B cell (primary cell): ENCODE measurements around the gene OR1J4. TPM values are rescaled to one million over a fixed set of nuclear protein-coding genes. Genes with fewer than 3 reads are reported as not detected.

Experiments
- ATAC-seq: fragments of 200-7000 bp; cut with Tn5 transposase; one replicate; pipeline ENCODE4 v1.10.0; 2021; ENCODE audit warnings: low read depth, mild to moderate bottlenecking, moderate number of reproducible peaks, moderate library complexity
- CTCF ChIA-PET: fragments of 350-600 bp; sonication (Branson Sonifier 250); formaldehyde crosslinking; loops from one replicate; lab custom pipeline; 2021; ENCODE audit warnings: antibody characterized with exemption, inconsistent platforms; lab: Charles Lee
- POLR2A ChIA-PET: fragments of 350-600 bp; sonication (Branson Sonifier 250); formaldehyde crosslinking; loops from one replicate; lab custom pipeline; 2021; ENCODE audit warnings: antibody characterized with exemption; lab: Charles Lee
- DNase-seq: peaks from one replicate; pipeline ENCODE4 v3.0.0; 2013
- H2AFZ ChIP-seq: 2 replicates; pipeline ENCODE4 v1.6.1; 2012; ENCODE audit warnings: mild to moderate bottlenecking, low read depth, low read length; ENCODE audit not compliant: insufficient read depth, poor library complexity, severe bottlenecking
- H3K27ac ChIP-seq, 2 donors: 1 replicate in 1 of 2; 2 replicates in 1 of 2; pipeline ENCODE4 v1.5.1; 2012 to 2013; ENCODE audit warnings: low read length in 2 of 2, mild to moderate bottlenecking in 2 of 2, moderate library complexity in 1 of 2
- H3K27me3 ChIP-seq, 4 experiments: fragments of 200-600 bp in 1 of 4; sonication (generic) in 1 of 4; replicated peaks in 1 of 4; 1 replicate in 2 of 4; 2 replicates in 2 of 4; pipeline versions ENCODE4 v1.6.1 to v1.7.0; 2013 to 2016; ENCODE audit warnings: low read length in 3 of 4, mild to moderate bottlenecking in 2 of 4, mixed read lengths in 1 of 4, moderate library complexity in 1 of 4; ENCODE audit not compliant: insufficient read depth in 4 of 4, control insufficient read depth in 3 of 4; ENCODE audit errors: control extremely low read depth in 1 of 4
- H3K36me3 ChIP-seq, 2 experiments: replicated peaks in 1 of 2; 1 replicate in 1 of 2; 2 replicates in 1 of 2; pipeline versions ENCODE4 v1.6.1 to v1.7.1; 2013; ENCODE audit warnings: low read length in 1 of 2; ENCODE audit not compliant: insufficient read depth in 2 of 2, control insufficient read depth in 1 of 2; ENCODE audit errors: control extremely low read depth in 1 of 2, extremely low read depth in 1 of 2
- H3K4me1 ChIP-seq, 2 donors: fragments of 200-600 bp in 1 of 2; sonication (generic) in 1 of 2; 1 replicate in 1 of 2; 2 replicates in 1 of 2; pipeline versions ENCODE4 v1.5.1 to v1.6.1; 2013 to 2017; ENCODE audit warnings: low read length in 2 of 2; ENCODE audit not compliant: control insufficient read depth in 2 of 2, insufficient read depth in 2 of 2
- H3K4me2 ChIP-seq: replicated peaks from 2 replicates; pipeline ENCODE3; 2012; ENCODE audit warnings: mild to moderate bottlenecking, low read depth, low read length; ENCODE audit not compliant: poor library complexity, severe bottlenecking
- H3K4me3 ChIP-seq, 5 experiments: fragments of 200-600 bp in 1 of 5; sonication (generic) in 1 of 5; 1 replicate in 3 of 5; 2 replicates in 2 of 5; pipeline versions ENCODE4 v1.5.1 to v1.7.0; 2011 to 2016; ENCODE audit warnings: low read length in 4 of 5, mild to moderate bottlenecking in 4 of 5, low read depth in 2 of 5, control low read depth in 1 of 5, moderate library complexity in 1 of 5; ENCODE audit not compliant: insufficient read depth in 1 of 5; ENCODE audit errors: control extremely low read depth in 1 of 5, extremely low read depth in 1 of 5
- H3K79me2 ChIP-seq: fragments of 200-600 bp; sonication (generic); one replicate; pipeline ENCODE4 v1.6.0; 2016; ENCODE audit warnings: low read length; ENCODE audit not compliant: control insufficient read depth, insufficient read depth
- H3K9ac ChIP-seq: fragments of 200-600 bp; sonication (generic); 2 replicates; pipeline ENCODE4 v1.6.1; 2017; ENCODE audit warnings: mild to moderate bottlenecking, low read length, moderate library complexity
- H3K9me3 ChIP-seq, 3 donors: one replicate each; pipeline versions ENCODE4 v1.6.1 to v1.7.1; 2013; ENCODE audit warnings: low read length in 2 of 3; ENCODE audit not compliant: control insufficient read depth in 2 of 3, insufficient read depth in 1 of 3; ENCODE audit errors: control extremely low read depth in 1 of 3
- H4K20me1 ChIP-seq: 2 replicates; pipeline ENCODE4 v1.6.0; 2012; ENCODE audit warnings: mild to moderate bottlenecking, low read length; ENCODE audit not compliant: insufficient read depth, control insufficient read depth, poor library complexity, severe bottlenecking
- H3K27ac Mint-ChIP-seq: one replicate; pipeline ENCODE4 v1.8.0; 2021; ENCODE audit warnings: mixed read lengths
- H3K27me3 Mint-ChIP-seq: one replicate; pipeline ENCODE4 v1.8.0; 2021; ENCODE audit warnings: mixed read lengths
- H3K4me1 Mint-ChIP-seq: one replicate; pipeline ENCODE4 v1.8.0; 2021; ENCODE audit warnings: mixed read lengths
- H3K4me3 Mint-ChIP-seq: one replicate; pipeline ENCODE4 v1.8.0; 2021; ENCODE audit warnings: mixed read lengths
- H3K9me3 Mint-ChIP-seq: one replicate; pipeline ENCODE4 v1.8.0; 2022; ENCODE audit warnings: mixed read lengths; ENCODE audit not compliant: insufficient read depth
- EZH2 ChIP-seq: IDR thresholded peaks from 2 replicates; pipeline ENCODE4 v1.6.1; 2012; ENCODE audit warnings: borderline replicate concordance, low read depth, mild to moderate bottlenecking, moderate library complexity, low read length; ENCODE audit not compliant: insufficient read depth, poor library complexity, severe bottlenecking
- WGBS: methylation state at CpG from one replicate; pipeline ENCODE4 v1.1.5; 2013; ENCODE audit warnings: missing lambda C conversion rate; ENCODE audit not compliant: insufficient coverage; 5-methylcytosine and 5-hydroxymethylcytosine counted together
- intact Hi-C: fragments of 100-400 bp; cut with micrococcal nuclease; formaldehyde crosslinking; loops from one replicate; pipeline ENCODE4 v1.10.0; 2022
- polyA plus RNA-seq: library from polyadenylated mRNA; depleted of rRNA; stranded (reverse); fragments of >200 nt; gene quantifications from 2 replicates; pipeline ENCODE4 v1.2.3, GENCODE V29; 2012
- total RNA-seq, 2 donors: library from RNA; stranded (reverse); fragments of 120-200 nt in 1 of 2; gene quantifications; 1 replicate in 1 of 2; 2 replicates in 1 of 2; pipeline versions ENCODE4 v1.2.3 to v1.2.4, GENCODE V29; 2013 to 2022
- TF ChIP-seq, protein P1 (sequence below): fragments of 200-600 bp; IDR thresholded peaks from one replicate; pipeline ENCODE4 v1.8.0; 2022; ENCODE audit warnings: antibody characterized with exemption, mild to moderate bottlenecking

Gene OR1J4
- total and polyA plus RNA-seq, 2 donors (not counting 1 experiment from before 2014, with no cell fraction given): not detected

DNA sequence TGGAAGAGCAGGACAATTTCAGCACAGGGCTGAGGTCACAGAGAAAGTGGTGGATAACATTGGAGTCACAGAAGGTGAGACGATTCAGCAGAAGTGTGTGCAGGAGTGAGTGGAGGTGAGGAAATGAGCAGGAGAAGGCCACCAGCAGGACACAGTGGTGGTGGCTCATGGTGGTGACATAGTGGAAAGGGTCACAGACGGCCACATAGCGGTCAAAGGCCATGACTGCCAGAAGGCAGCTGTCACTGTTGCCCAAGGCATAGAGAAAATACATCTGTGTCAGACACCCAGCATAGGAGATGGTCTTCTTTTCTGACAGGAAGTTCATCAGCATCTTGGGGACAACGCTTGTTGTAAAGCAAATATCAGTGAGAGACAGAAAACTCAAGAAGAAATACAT, 49.0 kb downstream of the OR1J4 start:
- Histone ChIP-seq H3K27me3 (peaks cover 0 to 5% (median 2%) of the 10 kb centered on the region in 4 experiments), H3K79me2 (no peaks in the 10 kb centered on the region), H3K4me2 (no peak overlapping the region), H3K9me3 (peaks cover 0 to 3% (median 0%) of the 10 kb centered on the region in 3 donors), H3K4me3 (no peak overlapping the region), H3K36me3 (no peaks in the 10 kb centered on the region), H3K9ac (no peak overlapping the region), H3K27ac (no peak overlapping the region), H4K20me1 (no peaks in the 10 kb centered on the region), H2AFZ (no peak overlapping the region), H3K4me1 (no peaks in the 10 kb centered on the region)
- Mint-ChIP-seq H3K4me1 (no peaks in the 10 kb centered on the region), H3K4me3 (no peak overlapping the region), H3K27me3 (peaks cover 33% of the 10 kb centered on the region), H3K27ac (no peak overlapping the region), H3K9me3 (peaks cover 2% of the 10 kb centered on the region)
- ChIA-PET CTCF (no interaction called here), POLR2A (no interaction called here)
- no peak for TF ChIP-seq EZH2
- TF ChIP-seq, protein P1, sequence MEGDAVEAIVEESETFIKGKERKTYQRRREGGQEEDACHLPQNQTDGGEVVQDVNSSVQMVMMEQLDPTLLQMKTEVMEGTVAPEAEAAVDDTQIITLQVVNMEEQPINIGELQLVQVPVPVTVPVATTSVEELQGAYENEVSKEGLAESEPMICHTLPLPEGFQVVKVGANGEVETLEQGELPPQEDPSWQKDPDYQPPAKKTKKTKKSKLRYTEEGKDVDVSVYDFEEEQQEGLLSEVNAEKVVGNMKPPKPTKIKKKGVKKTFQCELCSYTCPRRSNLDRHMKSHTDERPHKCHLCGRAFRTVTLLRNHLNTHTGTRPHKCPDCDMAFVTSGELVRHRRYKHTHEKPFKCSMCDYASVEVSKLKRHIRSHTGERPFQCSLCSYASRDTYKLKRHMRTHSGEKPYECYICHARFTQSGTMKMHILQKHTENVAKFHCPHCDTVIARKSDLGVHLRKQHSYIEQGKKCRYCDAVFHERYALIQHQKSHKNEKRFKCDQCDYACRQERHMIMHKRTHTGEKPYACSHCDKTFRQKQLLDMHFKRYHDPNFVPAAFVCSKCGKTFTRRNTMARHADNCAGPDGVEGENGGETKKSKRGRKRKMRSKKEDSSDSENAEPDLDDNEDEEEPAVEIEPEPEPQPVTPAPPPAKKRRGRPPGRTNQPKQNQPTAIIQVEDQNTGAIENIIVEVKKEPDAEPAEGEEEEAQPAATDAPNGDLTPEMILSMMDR: no peak
- ATAC-seq (no peak), DNase-seq (no peak)
- WGBS: 90% methylated on average over 4 of the region's 4 CpGs
- intact Hi-C loops: no loop called here

Other genes with a start within 250 kb of the OR1J4 start
- 9.5 and 10.4 TPM in 2 replicates for gene PTGS1, start 148.1 kb upstream of the OR1J4 start, total RNA-seq
- 14.6 and 15.3 TPM in 2 replicates for gene PTGS1, start 148.1 kb upstream of the OR1J4 start, polyA plus RNA-seq
- not detected in 2 replicates for gene OR1J1, start 41.2 kb upstream of the OR1J4 start, total RNA-seq
- gene OR1J1, start 41.2 kb upstream of the OR1J4 start, polyA plus RNA-seq: not detected in 2 replicates
- not detected in 2 replicates for gene OR1J2, start 8.3 kb upstream of the OR1J4 start, total RNA-seq
- not detected in 2 replicates for gene OR1J2, start 8.3 kb upstream of the OR1J4 start, polyA plus RNA-seq
- gene OR1N1, start 8.2 kb downstream of the OR1J4 start, total RNA-seq: not detected in 2 replicates
- not detected in 2 replicates for gene OR1N1, start 8.2 kb downstream of the OR1J4 start, polyA plus RNA-seq
- gene OR1N2, start 34.0 kb downstream of the OR1J4 start, total RNA-seq: not detected in 2 replicates
- not detected in 2 replicates for gene OR1N2, start 34.0 kb downstream of the OR1J4 start, polyA plus RNA-seq
- not detected in 2 replicates for gene OR1L8, start 64.2 kb downstream of the OR1J4 start, total RNA-seq
- 0.17 TPM in 1 of 2 replicates, not detected in the other for gene OR1L8, start 64.2 kb downstream of the OR1J4 start, polyA plus RNA-seq
- not detected in 2 replicates for gene OR1Q1, start 95.6 kb downstream of the OR1J4 start, total RNA-seq
- 0.46 TPM in 1 of 2 replicates, not detected in the other for gene OR1Q1, start 95.6 kb downstream of the OR1J4 start, polyA plus RNA-seq
- not detected in 2 replicates for gene OR1B1, start 138.5 kb downstream of the OR1J4 start, total RNA-seq
- gene OR1B1, start 138.5 kb downstream of the OR1J4 start, polyA plus RNA-seq: 0.29 TPM in 1 of 2 replicates, not detected in the other
- not detected in 2 replicates for gene OR1L1, start 142.6 kb downstream of the OR1J4 start, total RNA-seq
- not detected in 2 replicates for gene OR1L1, start 142.6 kb downstream of the OR1J4 start, polyA plus RNA-seq
- gene OR1L3, start 156.0 kb downstream of the OR1J4 start, total RNA-seq: not detected in 2 replicates
- gene OR1L3, start 156.0 kb downstream of the OR1J4 start, polyA plus RNA-seq: not detected in 2 replicates
- not detected in 2 replicates for gene OR1L4, start 204.8 kb downstream of the OR1J4 start, total RNA-seq
- gene OR1L4, start 204.8 kb downstream of the OR1J4 start, polyA plus RNA-seq: not detected in 2 replicates
- gene OR1L6, start 223.2 kb downstream of the OR1J4 start, total RNA-seq: not detected in 2 replicates
- not detected in 2 replicates for gene OR1L6, start 223.2 kb downstream of the OR1J4 start, polyA plus RNA-seq